Bronchial epithelial cell (primary cell): Measurements from ENCODE around the gene CAMK2D. TPM values are rescaled to one million over a fixed set of nuclear protein-coding genes. Genes with fewer than 3 reads are reported as not detected.

Source experiments
- DNase-seq: peaks from one replicate; pipeline ENCODE4 v3.0.0-alpha.2; 2010; ENCODE audit warnings: low read depth
- FAIRE-seq: peaks from 2 replicates; lab custom pipeline; 2011; peaks lifted over from hg19 to GRCh38; lab: Jason Lieb, UNC
- H3K27me3 ChIP-seq: 2 replicates; pipeline ENCODE4 v1.5.1; 2011; ENCODE audit warnings: low read length; ENCODE audit not compliant: control insufficient read depth, insufficient read depth
- H3K36me3 ChIP-seq: 2 replicates; pipeline ENCODE4 v1.5.1; 2011; ENCODE audit warnings: low read length; ENCODE audit not compliant: control insufficient read depth, insufficient read depth
- H3K4me3 ChIP-seq: 2 replicates; pipeline ENCODE4 v1.5.1; 2011; ENCODE audit warnings: mild to moderate bottlenecking, low read depth, low read length, control low read depth
- total RNA-seq: library from RNA; depleted of rRNA; stranded (reverse); fragments of >200 nt; gene quantifications from 2 replicates; pipeline ENCODE4 v1.2.1, GENCODE V29; 2014
- TF ChIP-seq, protein P1 (sequence below): IDR thresholded peaks from 2 replicates; pipeline ENCODE4 v1.5.1; 2011; ENCODE audit warnings: mild to moderate bottlenecking, moderate library complexity, low read length, control low read depth, inconsistent platforms; ENCODE audit not compliant: insufficient read depth, severe bottlenecking

CAMK2D gene
- total RNA-seq, 1 donor from 2014 or later, result 50.8 TPM

DNA sequence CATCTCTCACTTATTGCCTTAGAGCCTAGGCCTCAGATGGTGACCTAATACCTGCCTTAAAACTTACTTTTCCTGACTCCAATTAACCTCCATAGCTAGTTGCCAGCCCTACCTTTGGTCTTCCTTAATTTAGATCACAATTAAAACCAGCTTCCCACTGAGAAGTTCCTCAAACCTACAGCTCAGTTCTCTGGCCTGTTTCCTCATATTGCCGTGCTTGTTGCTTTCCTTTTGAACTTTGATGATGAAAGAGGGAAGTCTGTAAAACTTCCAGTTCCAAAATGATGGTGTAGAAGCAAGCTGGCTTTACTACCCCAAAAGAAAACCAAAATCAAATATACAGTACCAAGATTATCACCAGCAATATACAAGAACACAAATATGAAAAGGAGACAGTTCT, 28.9 kb upstream of the CAMK2D start:
- FAIRE-seq, result no peak
- no peak for DNase-seq
- no peak overlapping the region for H3K4me3 ChIP-seq

GRCh38 chr4:113788888-113789287, 27.4 kb upstream of the CAMK2D start:
- no peak for FAIRE-seq
- Histone ChIP-seq H3K27me3 (no peaks in the 10 kb centered on the region), H3K36me3 (no peaks in the 10 kb centered on the region), H3K4me3 (no peak overlapping the region)
- DNase-seq, result no peak
- TF ChIP-seq, protein P1, sequence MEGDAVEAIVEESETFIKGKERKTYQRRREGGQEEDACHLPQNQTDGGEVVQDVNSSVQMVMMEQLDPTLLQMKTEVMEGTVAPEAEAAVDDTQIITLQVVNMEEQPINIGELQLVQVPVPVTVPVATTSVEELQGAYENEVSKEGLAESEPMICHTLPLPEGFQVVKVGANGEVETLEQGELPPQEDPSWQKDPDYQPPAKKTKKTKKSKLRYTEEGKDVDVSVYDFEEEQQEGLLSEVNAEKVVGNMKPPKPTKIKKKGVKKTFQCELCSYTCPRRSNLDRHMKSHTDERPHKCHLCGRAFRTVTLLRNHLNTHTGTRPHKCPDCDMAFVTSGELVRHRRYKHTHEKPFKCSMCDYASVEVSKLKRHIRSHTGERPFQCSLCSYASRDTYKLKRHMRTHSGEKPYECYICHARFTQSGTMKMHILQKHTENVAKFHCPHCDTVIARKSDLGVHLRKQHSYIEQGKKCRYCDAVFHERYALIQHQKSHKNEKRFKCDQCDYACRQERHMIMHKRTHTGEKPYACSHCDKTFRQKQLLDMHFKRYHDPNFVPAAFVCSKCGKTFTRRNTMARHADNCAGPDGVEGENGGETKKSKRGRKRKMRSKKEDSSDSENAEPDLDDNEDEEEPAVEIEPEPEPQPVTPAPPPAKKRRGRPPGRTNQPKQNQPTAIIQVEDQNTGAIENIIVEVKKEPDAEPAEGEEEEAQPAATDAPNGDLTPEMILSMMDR, result no peak

More for the DNA sequence above, 28.9 kb upstream of the CAMK2D start:
- TF ChIP-seq, protein P1, result no peak
- H3K27me3 ChIP-seq, result no peaks in the 10 kb centered on the region
- no peaks in the 10 kb centered on the region for H3K36me3 ChIP-seq

DNA sequence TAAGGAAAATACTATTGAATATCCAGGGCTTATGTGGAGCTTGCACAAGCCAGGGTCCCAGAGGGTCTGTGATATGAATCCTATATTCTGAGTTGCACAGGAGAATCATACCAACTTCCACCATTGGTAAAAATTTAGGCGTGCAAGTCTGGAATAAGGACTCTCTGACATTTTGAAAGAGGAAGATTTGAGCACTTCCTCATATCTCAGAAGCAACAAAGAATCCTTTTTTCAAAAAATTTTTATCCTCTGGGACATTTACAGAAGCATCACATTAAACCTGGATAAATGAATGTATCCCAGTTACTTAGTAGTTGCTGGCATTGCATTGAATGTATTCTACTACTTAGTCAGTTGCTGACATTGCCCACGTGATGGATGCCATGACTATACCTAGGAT, 24.2 kb upstream of the CAMK2D start:
- H3K36me3 ChIP-seq, result no peaks in the 10 kb centered on the region
- H3K4me3 ChIP-seq, result no peak overlapping the region
- TF ChIP-seq, protein P1, result no peak
- H3K27me3 ChIP-seq, result no peaks in the 10 kb centered on the region
- FAIRE-seq, result no peak
- DNase-seq, result no peak

- H3K4me3 ChIP-seq, result no peak overlapping the region
- TF ChIP-seq, protein P1, result no peak
- H3K27me3 ChIP-seq, result no peaks in the 10 kb centered on the region
- H3K36me3 ChIP-seq, result no peaks in the 10 kb centered on the region
- peak; percentile 85 for FAIRE-seq
- peak; percentile 99 for DNase-seq
These were observed 23.1 kb upstream of the CAMK2D start for GRCh38 chr4:113784497-113785250.

- Histone ChIP-seq H3K36me3 (no peaks in the 10 kb centered on the region), H3K27me3 (no peaks in the 10 kb centered on the region), H3K4me3 (no peak overlapping the region)
- TF ChIP-seq, protein P1, result no peak
- DNase-seq (peak; percentile 21), FAIRE-seq (no peak)
These were observed 22.2 kb upstream of the CAMK2D start for GRCh38 chr4:113783701-113784100.
